DND-41 (cell line): ENCODE data around the gene ADGRG7.

Experiments
- EZH2 ChIP-seq: IDR thresholded peaks from 3 replicates; pipeline ENCODE4 v1.6.1; 2012; ENCODE audit warnings: borderline replicate concordance, low read depth, mild to moderate bottlenecking, moderate library complexity, low read length, inconsistent platforms; ENCODE audit not compliant: severe bottlenecking
- TF ChIP-seq, protein P1 (sequence below): IDR thresholded peaks from 2 replicates; pipeline ENCODE4 v1.5.1; 2012; ENCODE audit warnings: borderline replicate concordance, low read length, moderate library complexity, mild to moderate bottlenecking; ENCODE audit not compliant: poor library complexity, severe bottlenecking; ENCODE audit errors: extremely low read depth

DNA sequence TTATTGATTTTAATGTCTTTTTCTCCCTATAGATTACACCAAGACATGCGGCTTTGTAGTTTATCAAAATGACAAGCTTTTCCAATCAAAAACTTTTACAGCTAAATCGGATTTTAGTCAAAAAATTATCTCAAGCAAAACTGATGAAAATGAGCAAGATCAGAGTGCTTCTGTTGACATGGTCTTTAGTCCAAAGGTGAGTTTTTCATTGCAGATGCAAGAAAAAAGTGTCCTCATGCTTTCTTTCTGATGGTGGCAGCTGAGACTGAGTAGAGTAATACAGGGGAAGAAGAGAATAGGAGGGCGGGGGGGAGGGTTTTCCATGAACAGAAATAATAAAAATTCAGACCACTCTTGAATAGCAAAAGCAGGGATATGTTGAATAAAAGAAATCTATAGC, 36.5 kb downstream of the ADGRG7 start:
- TF ChIP-seq, protein P1, sequence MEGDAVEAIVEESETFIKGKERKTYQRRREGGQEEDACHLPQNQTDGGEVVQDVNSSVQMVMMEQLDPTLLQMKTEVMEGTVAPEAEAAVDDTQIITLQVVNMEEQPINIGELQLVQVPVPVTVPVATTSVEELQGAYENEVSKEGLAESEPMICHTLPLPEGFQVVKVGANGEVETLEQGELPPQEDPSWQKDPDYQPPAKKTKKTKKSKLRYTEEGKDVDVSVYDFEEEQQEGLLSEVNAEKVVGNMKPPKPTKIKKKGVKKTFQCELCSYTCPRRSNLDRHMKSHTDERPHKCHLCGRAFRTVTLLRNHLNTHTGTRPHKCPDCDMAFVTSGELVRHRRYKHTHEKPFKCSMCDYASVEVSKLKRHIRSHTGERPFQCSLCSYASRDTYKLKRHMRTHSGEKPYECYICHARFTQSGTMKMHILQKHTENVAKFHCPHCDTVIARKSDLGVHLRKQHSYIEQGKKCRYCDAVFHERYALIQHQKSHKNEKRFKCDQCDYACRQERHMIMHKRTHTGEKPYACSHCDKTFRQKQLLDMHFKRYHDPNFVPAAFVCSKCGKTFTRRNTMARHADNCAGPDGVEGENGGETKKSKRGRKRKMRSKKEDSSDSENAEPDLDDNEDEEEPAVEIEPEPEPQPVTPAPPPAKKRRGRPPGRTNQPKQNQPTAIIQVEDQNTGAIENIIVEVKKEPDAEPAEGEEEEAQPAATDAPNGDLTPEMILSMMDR = no peak
- TF ChIP-seq EZH2 = no peak
